Endothelial cell of umbilical vein (primary cell): ENCODE measurements around the gene PPM1F. TPM values are rescaled to one million over a fixed set of nuclear protein-coding genes. Genes with fewer than 3 reads are reported as not detected.

Experiments
- BruUV-seq: library from RNA; stranded (reverse); fragments of 400-500 nt; replicated peaks from 2 replicates; lab custom pipeline; 2021; lab: Mats Ljungman, UMichigan
- CTCF ChIA-PET: fragments of 300-600, 350-600 bp; sonication (Branson Sonifier 250); formaldehyde crosslinking; loops from one replicate; lab custom pipeline; 2021; ENCODE audit warnings: antibody characterized with exemption, inconsistent platforms; lab: Charles Lee
- POLR2A ChIA-PET: fragments of 300-600, 350-600 bp; sonication (Branson Sonifier 250); formaldehyde crosslinking; loops from one replicate; lab custom pipeline; 2021; ENCODE audit warnings: antibody characterized with exemption, inconsistent platforms; lab: Charles Lee
- DNase-seq: peaks from one replicate; pipeline ENCODE4 v3.0.0-alpha.2; 2011; ENCODE audit warnings: low read depth, low spot score
- FAIRE-seq: peaks from 2 replicates; lab custom pipeline; 2011; peaks lifted over from hg19 to GRCh38; lab: Jason Lieb, UNC
- H2AFZ ChIP-seq: 2 replicates; pipeline ENCODE4 v1.6.0; 2012; ENCODE audit warnings: low read depth, low read length, control low read depth, inconsistent platforms
- H3K27ac ChIP-seq: 2 replicates; pipeline ENCODE4 v1.5.1; 2011; ENCODE audit warnings: low read depth, mild to moderate bottlenecking, control low read depth, low read length, moderate library complexity; ENCODE audit not compliant: insufficient read depth
- H3K27me3 ChIP-seq, 2 experiments: 2 replicates each; pipeline versions ENCODE4 v1.6.0 to v1.6.1; 2011; ENCODE audit warnings: low read length in 2 of 2, mixed read lengths in 1 of 2; ENCODE audit not compliant: control insufficient read depth in 2 of 2, insufficient read depth in 2 of 2
- H3K36me3 ChIP-seq, 2 experiments: 2 replicates in 1 of 2; 3 replicates in 1 of 2; pipeline ENCODE4 v1.5.1; 2011; ENCODE audit warnings: low read length in 2 of 2, mild to moderate bottlenecking in 1 of 2, moderate library complexity in 1 of 2; ENCODE audit not compliant: control insufficient read depth in 2 of 2, insufficient read depth in 2 of 2; ENCODE audit errors: extremely low read depth in 1 of 2
- H3K4me1 ChIP-seq: 3 replicates; pipeline ENCODE4 v1.5.1; 2011; ENCODE audit warnings: mild to moderate bottlenecking, low read length; ENCODE audit not compliant: control insufficient read depth, insufficient read depth; ENCODE audit errors: extremely low read depth
- H3K4me2 ChIP-seq: 2 replicates; pipeline ENCODE4 v1.6.1; 2011; ENCODE audit warnings: low read length, control low read depth, mixed read lengths; ENCODE audit not compliant: insufficient read depth
- H3K4me3 ChIP-seq, 3 experiments: fragments of 200-600 bp in 1 of 3; sonication (generic), shearing (Covaris generic) in 1 of 3; replicated peaks in 1 of 3; 2 replicates each; pipeline ENCODE4 v1.5.1; 2011 to 2016; ENCODE audit warnings: control low read depth in 3 of 3, low read length in 3 of 3, mild to moderate bottlenecking in 2 of 3, inconsistent platforms in 1 of 3, low read depth in 1 of 3, moderate library complexity in 1 of 3; ENCODE audit not compliant: insufficient read depth in 1 of 3
- H3K79me2 ChIP-seq: 2 replicates; pipeline ENCODE4 v1.6.0; 2012; ENCODE audit warnings: low read length, inconsistent platforms; ENCODE audit not compliant: control insufficient read depth, insufficient read depth
- H3K9ac ChIP-seq: replicated peaks from 2 replicates; pipeline ENCODE3; 2011; ENCODE audit warnings: low read length, control low read depth; ENCODE audit not compliant: insufficient read depth; ENCODE audit errors: extremely low read depth
- H3K9me1 ChIP-seq: replicated peaks from 3 replicates; pipeline ENCODE4 v1.6.0; 2011; ENCODE audit warnings: mild to moderate bottlenecking, low read length; ENCODE audit not compliant: control insufficient read depth, insufficient read depth; ENCODE audit errors: extremely low read depth
- H3K9me3 ChIP-seq: replicated peaks from 2 replicates; pipeline ENCODE4 v1.5.1; 2012; ENCODE audit warnings: low read length, inconsistent platforms; ENCODE audit not compliant: control insufficient read depth, insufficient read depth
- H4K20me1 ChIP-seq: replicated peaks from 2 replicates; pipeline ENCODE3; 2011; ENCODE audit warnings: mild to moderate bottlenecking, low read length; ENCODE audit not compliant: control insufficient read depth, insufficient read depth; ENCODE audit errors: extremely low read depth
- EZH2 ChIP-seq: IDR thresholded peaks from 2 replicates; pipeline ENCODE4 v1.6.1; 2012; ENCODE audit warnings: borderline replicate concordance, low read depth, mild to moderate bottlenecking, moderate library complexity, low read length, inconsistent platforms; ENCODE audit not compliant: severe bottlenecking
- FOS ChIP-seq: IDR thresholded peaks from 2 replicates; pipeline ENCODE4 v1.6.1; 2011; ENCODE audit warnings: mild to moderate bottlenecking, low read length, moderate library complexity, borderline replicate concordance; ENCODE audit not compliant: insufficient read depth
- GATA2 ChIP-seq: IDR thresholded peaks from 2 replicates; pipeline ENCODE4 v1.7.0; 2011; ENCODE audit warnings: low read depth, mild to moderate bottlenecking, moderate library complexity, mixed read lengths, low read length; ENCODE audit not compliant: insufficient read length, insufficient read depth
- JUN ChIP-seq: IDR thresholded peaks from 2 replicates; pipeline ENCODE4 v1.6.1; 2011; ENCODE audit warnings: borderline replicate concordance, low read depth; ENCODE audit not compliant: insufficient read length, insufficient read depth
- MYC ChIP-seq: IDR thresholded peaks from one replicate; pipeline ENCODE4 v1.6.1; 2011; ENCODE audit warnings: mild to moderate bottlenecking, low read depth, low read length
- POLR2A ChIP-seq: IDR thresholded peaks from 2 replicates; pipeline ENCODE4 v1.6.1; 2012; ENCODE audit warnings: low read depth, mild to moderate bottlenecking, control low read depth, low read length
- POLR2AphosphoS5 ChIP-seq: IDR thresholded peaks from 2 replicates; pipeline ENCODE4 v1.6.1; 2012; ENCODE audit warnings: low read depth, mild to moderate bottlenecking, control low read depth, low read length, moderate library complexity; ENCODE audit not compliant: insufficient read depth
- dilution Hi-C: fragments of 300-500 bp; cut with MboI; formaldehyde crosslinking; loops from one replicate; pipeline ENCODE4 v1.15.0; 2019; ENCODE audit warnings: low sequenced_read_pairs; ENCODE audit not compliant: extremely low pct_ligation_motif_present
- intact Hi-C: fragments of 100-400 bp; cut with micrococcal nuclease; formaldehyde crosslinking; loops from one replicate; pipeline ENCODE4 v1.10.0; 2022
- polyA plus RNA-seq, 4 experiments: library from polyadenylated mRNA; depleted of rRNA in 3 of 4; stranded (reverse) in 3 of 4; unstranded in 1 of 4; fragments of >200 nt; gene quantifications; 2 replicates each; pipeline versions ENCODE4 v1.2.1 to v1.2.3, GENCODE V29; 2011 to 2012; ENCODE audit warnings: missing spikeins in 1 of 4
- total RNA-seq: library from RNA; stranded (reverse); gene quantifications from 2 replicates; pipeline ENCODE4 v1.2.3, GENCODE V29; 2021
- TF ChIP-seq, protein P1 (sequence below): IDR thresholded peaks from 2 replicates; pipeline ENCODE4 v1.6.1; 2011; ENCODE audit not compliant: insufficient read depth, insufficient read length
- TF ChIP-seq, protein P2 (sequence below), 2 donors: IDR thresholded peaks; 1 replicate in 1 of 2; 2 replicates in 1 of 2; pipeline ENCODE4 v1.5.1; 2011; ENCODE audit warnings: low read length in 2 of 2, mild to moderate bottlenecking in 2 of 2, moderate library complexity in 2 of 2, control low read depth in 1 of 2, inconsistent platforms in 1 of 2, low read depth in 1 of 2; ENCODE audit not compliant: insufficient read depth in 1 of 2; ENCODE audit errors: extremely low read depth in 1 of 2

PPM1F gene
- total and polyA plus RNA-seq, 2 donors (not counting 3 experiments of a cell fraction or from before 2014, with no cell fraction given) = 107 to 178 TPM

DNA sequence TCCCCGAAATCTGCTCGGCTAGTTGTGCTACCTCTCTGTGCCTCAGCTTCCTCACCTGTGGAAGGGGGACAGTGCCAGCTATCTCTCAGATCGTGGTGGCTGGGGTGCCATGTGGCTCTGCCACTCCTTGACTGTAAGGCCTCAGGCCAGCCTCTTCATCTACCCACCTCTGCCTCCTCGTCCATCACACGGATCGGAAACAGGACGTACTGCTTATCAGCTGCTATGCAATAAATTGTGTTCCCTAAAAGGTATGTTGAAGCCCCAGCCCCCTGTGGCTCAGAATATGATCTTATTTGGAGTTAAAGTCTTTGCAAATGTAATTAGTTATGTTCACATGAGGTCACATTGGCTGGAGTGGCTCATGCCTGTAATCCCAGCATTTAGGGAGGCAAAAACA is 7.8 kb downstream of the PPM1F start:
- no peak for DNase-seq
- Histone ChIP-seq H2AFZ (no peak overlapping the region), H3K4me3 (no peak overlapping the region), H3K36me3 (peaks cover 14 to 27% of the 10 kb centered on the region in 2 experiments), H4K20me1 (no peaks in the 10 kb centered on the region), H3K4me2 (no peak overlapping the region), H3K79me2 (peaks cover 68% of the 10 kb centered on the region), H3K27ac (peak overlapping the region; percentile 86), H3K4me1 (peaks cover 87% of the 10 kb centered on the region), H3K9ac (peak overlapping the region; percentile 17), H3K9me1 (no peaks in the 10 kb centered on the region), H3K9me3 (no peaks in the 10 kb centered on the region), H3K27me3 (no peaks in the 10 kb centered on the region)
- POLR2A ChIA-PET = no interaction called here
- no peak for TF ChIP-seq POLR2AphosphoS5
- TF ChIP-seq GATA2 = no peak
- TF ChIP-seq JUN = no peak
- TF ChIP-seq FOS = no peak
- TF ChIP-seq, protein P1, sequence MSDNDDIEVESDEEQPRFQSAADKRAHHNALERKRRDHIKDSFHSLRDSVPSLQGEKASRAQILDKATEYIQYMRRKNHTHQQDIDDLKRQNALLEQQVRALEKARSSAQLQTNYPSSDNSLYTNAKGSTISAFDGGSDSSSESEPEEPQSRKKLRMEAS = no peak
- no peak for TF ChIP-seq POLR2A
- no peak for TF ChIP-seq MYC
- TF ChIP-seq, protein P2, sequence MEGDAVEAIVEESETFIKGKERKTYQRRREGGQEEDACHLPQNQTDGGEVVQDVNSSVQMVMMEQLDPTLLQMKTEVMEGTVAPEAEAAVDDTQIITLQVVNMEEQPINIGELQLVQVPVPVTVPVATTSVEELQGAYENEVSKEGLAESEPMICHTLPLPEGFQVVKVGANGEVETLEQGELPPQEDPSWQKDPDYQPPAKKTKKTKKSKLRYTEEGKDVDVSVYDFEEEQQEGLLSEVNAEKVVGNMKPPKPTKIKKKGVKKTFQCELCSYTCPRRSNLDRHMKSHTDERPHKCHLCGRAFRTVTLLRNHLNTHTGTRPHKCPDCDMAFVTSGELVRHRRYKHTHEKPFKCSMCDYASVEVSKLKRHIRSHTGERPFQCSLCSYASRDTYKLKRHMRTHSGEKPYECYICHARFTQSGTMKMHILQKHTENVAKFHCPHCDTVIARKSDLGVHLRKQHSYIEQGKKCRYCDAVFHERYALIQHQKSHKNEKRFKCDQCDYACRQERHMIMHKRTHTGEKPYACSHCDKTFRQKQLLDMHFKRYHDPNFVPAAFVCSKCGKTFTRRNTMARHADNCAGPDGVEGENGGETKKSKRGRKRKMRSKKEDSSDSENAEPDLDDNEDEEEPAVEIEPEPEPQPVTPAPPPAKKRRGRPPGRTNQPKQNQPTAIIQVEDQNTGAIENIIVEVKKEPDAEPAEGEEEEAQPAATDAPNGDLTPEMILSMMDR (IDR thresholded peaks at IDR 0.05; ENCODE audit: extremely low read depth in 1 of 2, insufficient read depth in 1 of 2, low read depth in 1 of 2, low read length in 2 of 2) = no peak
- TF ChIP-seq EZH2 = no peak
- BruUV-seq = no TSS peak
- CTCF ChIA-PET = interaction anchor here (1.3 kb wide), 1 partner anchor 7 kb away, joined by 6 read pairs; the partner anchor contains the start of gene PPM1F
- no peak for FAIRE-seq
- dilution Hi-C loops = loop anchor here (25.0 kb wide), 2 partner anchors 133 to 233 kb away; no protein-coding TSS in a partner anchor
- intact Hi-C loops = no loop called here
